Activated CD4-positive, alpha-beta T cell treated with anti-CD3 and anti-CD28 coated beads, Interleukin-2, amount 10 ng/mL, durations not matched to agents 24 days and 14 days (primary cell): ENCODE data around the gene SBF2. TPM values are rescaled to one million over a fixed set of nuclear protein-coding genes. Genes with fewer than 3 reads are reported as not detected.
"Not testable (repeated sequence)": the region's sequence is repeated elsewhere in the genome, so short reads cannot be mapped to it uniquely, and the experiment has no call there.

Experiments
- DNase-seq: peaks from one replicate; pipeline ENCODE4 v3.0.0; 2022
- H3K27ac Mint-ChIP-seq: one replicate; pipeline ENCODE4 v1.8.0; 2022; ENCODE audit warnings: mild to moderate bottlenecking, mixed read lengths
- H3K27me3 Mint-ChIP-seq: one replicate; pipeline ENCODE4 v1.8.0; 2022; ENCODE audit warnings: mixed read lengths
- H3K36me3 Mint-ChIP-seq: one replicate; pipeline ENCODE4 v1.8.0; 2022; ENCODE audit warnings: low read depth, mild to moderate bottlenecking, mixed read lengths
- H3K4me1 Mint-ChIP-seq: one replicate; pipeline ENCODE4 v1.8.0; 2021; ENCODE audit warnings: mixed read lengths
- H3K4me3 Mint-ChIP-seq: one replicate; pipeline ENCODE4 v1.8.0; 2022; ENCODE audit warnings: mild to moderate bottlenecking, moderate library complexity, mixed read lengths
- H3K9me3 Mint-ChIP-seq: one replicate; pipeline ENCODE4 v1.8.0; 2021; ENCODE audit warnings: mixed read lengths
- intact Hi-C: fragments of 100-400 bp; cut with micrococcal nuclease; formaldehyde crosslinking; loops from one replicate; pipeline ENCODE4 v1.15.1; 2023
- total RNA-seq: library from RNA; stranded (reverse); gene quantifications from 2 replicates; pipeline ENCODE4 v1.2.3, GENCODE V29; 2022

Gene SBF2
- total RNA-seq, 1 donor from 2014 or later = 9.1 TPM

GRCh38 chr11:9992306-9992705 lies 301.7 kb downstream of the SBF2 start:
- Mint-ChIP-seq H3K4me3 (no peak overlapping the region), H3K4me1 (no peaks in the 10 kb centered on the region), H3K27ac (no peak overlapping the region), H3K27me3 (no peaks in the 10 kb centered on the region), H3K36me3 (no peaks in the 10 kb centered on the region), H3K9me3 (no peaks in the 10 kb centered on the region)
- intact Hi-C loops = no loop called here
- DNase-seq = no peak

- Mint-ChIP-seq H3K27ac (no peak overlapping the region), H3K4me3 (no peak overlapping the region), H3K9me3 (no peaks in the 10 kb centered on the region), H3K36me3 (no peaks in the 10 kb centered on the region), H3K27me3 (no peaks in the 10 kb centered on the region), H3K4me1 (peaks cover 2% of the 10 kb centered on the region)
- no peak for DNase-seq
- intact Hi-C loops = no loop called here
Observed at GRCh38 chr11:9990221-9990973, 303.6 kb downstream of the SBF2 start.

- intact Hi-C loops = not testable (repeated sequence)
Observed at GRCh38 chr11:9987303-9987702, 306.7 kb downstream of the SBF2 start.

GRCh38 chr11:9982796-9983579 lies 311.0 kb downstream of the SBF2 start:
- no peaks in the 10 kb centered on the region for H3K27me3 Mint-ChIP-seq
- DNase-seq = no peak
- H3K27ac Mint-ChIP-seq = no peak overlapping the region
- no peak overlapping the region for H3K4me3 Mint-ChIP-seq
- no peaks in the 10 kb centered on the region for H3K36me3 Mint-ChIP-seq
- intact Hi-C loops = no loop called here
- H3K4me1 Mint-ChIP-seq = peaks cover 2% of the 10 kb centered on the region
- no peaks in the 10 kb centered on the region for H3K9me3 Mint-ChIP-seq

More at GRCh38 chr11:9987303-9987702, 306.7 kb downstream of the SBF2 start:
- DNase-seq, H3K4me1 Mint-ChIP-seq, H3K9me3 Mint-ChIP-seq, H3K4me3 Mint-ChIP-seq, H3K27ac Mint-ChIP-seq, H3K36me3 Mint-ChIP-seq, H3K27me3 Mint-ChIP-seq: not testable (repeated sequence)

GRCh38 chr11:9982127-9982795 lies 311.8 kb downstream of the SBF2 start:
- intact Hi-C loops = no loop called here
- Mint-ChIP-seq H3K27ac (no peak overlapping the region), H3K27me3 (no peaks in the 10 kb centered on the region), H3K4me3 (no peak overlapping the region), H3K36me3 (no peaks in the 10 kb centered on the region), H3K4me1 (peaks cover 2% of the 10 kb centered on the region), H3K9me3 (no peaks in the 10 kb centered on the region)
- no peak for DNase-seq

- Mint-ChIP-seq H3K27ac (no peak overlapping the region), H3K4me1 (no peaks in the 10 kb centered on the region), H3K4me3 (no peak overlapping the region), H3K27me3 (no peaks in the 10 kb centered on the region), H3K9me3 (no peaks in the 10 kb centered on the region), H3K36me3 (no peaks in the 10 kb centered on the region)
- intact Hi-C loops = no loop called here
- no peak for DNase-seq
Observed at GRCh38 chr11:9980931-9981330, 313.1 kb downstream of the SBF2 start.

- Mint-ChIP-seq H3K27ac (no peak overlapping the region), H3K4me3 (no peak overlapping the region), H3K27me3 (no peaks in the 10 kb centered on the region), H3K4me1 (peaks cover 4% of the 10 kb centered on the region), H3K36me3 (no peaks in the 10 kb centered on the region), H3K9me3 (no peaks in the 10 kb centered on the region)
- intact Hi-C loops = loop anchor here (10.0 kb wide), 1 partner anchor 443 kb away; no protein-coding TSS in a partner anchor
- no peak for DNase-seq
Observed at GRCh38 chr11:9977554-9977953, 316.5 kb downstream of the SBF2 start.

GRCh38 chr11:9974375-9974774 lies 319.6 kb downstream of the SBF2 start:
- H3K36me3 Mint-ChIP-seq = no peaks in the 10 kb centered on the region
- intact Hi-C loops = loop anchor here (5.0 to 10.0 kb wide), 3 partner anchors 348 to 440 kb away; no protein-coding TSS in a partner anchor

GRCh38 chr11:9973921-9974320 lies 320.1 kb downstream of the SBF2 start:
- no peaks in the 10 kb centered on the region for H3K36me3 Mint-ChIP-seq
- H3K27me3 Mint-ChIP-seq = no peaks in the 10 kb centered on the region
- DNase-seq = no peak
- no peaks in the 10 kb centered on the region for H3K9me3 Mint-ChIP-seq
- H3K27ac Mint-ChIP-seq = no peak overlapping the region
- no peak overlapping the region for H3K4me3 Mint-ChIP-seq
- intact Hi-C loops = loop anchor here (1.0 to 10.0 kb wide), 7 partner anchors 112 to 439 kb away; no protein-coding TSS in a partner anchor
- H3K4me1 Mint-ChIP-seq = peaks cover 4% of the 10 kb centered on the region

More at GRCh38 chr11:9974375-9974774, 319.6 kb downstream of the SBF2 start:
- Mint-ChIP-seq H3K27ac (no peak overlapping the region), H3K4me1 (peaks cover 4% of the 10 kb centered on the region), H3K9me3 (no peaks in the 10 kb centered on the region), H3K27me3 (no peaks in the 10 kb centered on the region), H3K4me3 (no peak overlapping the region)
- DNase-seq = peak; percentile 37

- intact Hi-C loops = loop anchor here (1.0 to 10.0 kb wide), 7 partner anchors 111 to 438 kb away; no protein-coding TSS in a partner anchor
- H3K36me3 Mint-ChIP-seq = no peaks in the 10 kb centered on the region
- no peak overlapping the region for H3K27ac Mint-ChIP-seq
- H3K27me3 Mint-ChIP-seq = no peaks in the 10 kb centered on the region
- peaks cover 4% of the 10 kb centered on the region for H3K4me1 Mint-ChIP-seq
- no peaks in the 10 kb centered on the region for H3K9me3 Mint-ChIP-seq
- DNase-seq = peak; percentile 80
- H3K4me3 Mint-ChIP-seq = no peak overlapping the region
Observed at GRCh38 chr11:9972989-9973388, 321.0 kb downstream of the SBF2 start.

- intact Hi-C loops = loop anchor here (2.0 to 10.0 kb wide), 4 partner anchors 223 to 437 kb away; no protein-coding TSS in a partner anchor
- Mint-ChIP-seq H3K36me3 (no peaks in the 10 kb centered on the region), H3K4me1 (peaks cover 4% of the 10 kb centered on the region), H3K27ac (no peak overlapping the region), H3K9me3 (no peaks in the 10 kb centered on the region), H3K27me3 (no peaks in the 10 kb centered on the region), H3K4me3 (no peak overlapping the region)
- no peak for DNase-seq
Observed at GRCh38 chr11:9971894-9972293, 322.1 kb downstream of the SBF2 start.

- peaks cover 4% of the 10 kb centered on the region for H3K4me1 Mint-ChIP-seq
- intact Hi-C loops = no loop called here
- H3K4me3 Mint-ChIP-seq = no peak overlapping the region
- no peaks in the 10 kb centered on the region for H3K36me3 Mint-ChIP-seq
- no peaks in the 10 kb centered on the region for H3K27me3 Mint-ChIP-seq
- no peaks in the 10 kb centered on the region for H3K9me3 Mint-ChIP-seq
- no peak overlapping the region for H3K27ac Mint-ChIP-seq
- no peak for DNase-seq
Observed at GRCh38 chr11:9969068-9969467, 325.0 kb downstream of the SBF2 start.

GRCh38 chr11:9962722-9963121 lies 331.3 kb downstream of the SBF2 start:
- Mint-ChIP-seq H3K4me1 (no peaks in the 10 kb centered on the region), H3K36me3 (no peaks in the 10 kb centered on the region), H3K9me3 (no peaks in the 10 kb centered on the region), H3K4me3 (no peak overlapping the region), H3K27ac (no peak overlapping the region), H3K27me3 (no peaks in the 10 kb centered on the region)
- DNase-seq = no peak
- intact Hi-C loops = no loop called here

- no peaks in the 10 kb centered on the region for H3K4me1 Mint-ChIP-seq
- H3K36me3 Mint-ChIP-seq = no peaks in the 10 kb centered on the region
- H3K9me3 Mint-ChIP-seq = no peaks in the 10 kb centered on the region
- H3K27me3 Mint-ChIP-seq = no peaks in the 10 kb centered on the region
- no peak overlapping the region for H3K27ac Mint-ChIP-seq
- no peak overlapping the region for H3K4me3 Mint-ChIP-seq
- intact Hi-C loops = no loop called here
- no peak for DNase-seq
Observed at GRCh38 chr11:9957072-9957471, 336.9 kb downstream of the SBF2 start.
